ENCODE data around the gene PRKG1. TPM values are rescaled to one million over a fixed set of nuclear protein-coding genes. Genes with fewer than 3 reads are reported as not detected.

PRKG1 gene
- total and polyA plus RNA-seq, 2 of the 8 experiments (the other 6 are each of a cell fraction or from before 2014, with no cell fraction given) = 4.2 to 15.2 TPM

- TF ChIP-seq CHD7 (IDR thresholded peaks at IDR 0.05; ENCODE audit: insufficient replicate concordance, low read length) (peak; percentile 20), CHD1 (IDR thresholded peaks at IDR 0.05; ENCODE audit: low read depth, low read length) (no peak), TBP (IDR thresholded peaks at IDR 0.05; ENCODE audit: low read depth, low read length) (no peak; the same call in none of the 2 replicates), CBX8 (IDR thresholded peaks at IDR 0.05; ENCODE audit: borderline replicate concordance, low read depth, low read length) (no peak), JUN (IDR thresholded peaks at IDR 0.05; ENCODE audit: low read depth, low read length) (no peak), SIN3A (conservative IDR thresholded peaks at IDR 0.05 in 1 of 2, IDR thresholded peaks at IDR 0.05 in 1 of 2; ENCODE audit: low read depth in 1 of 2, low read length in 2 of 2) (peak; percentile 12 to 63; a peak in 2 of 4 replicates), YY1 (IDR thresholded peaks at IDR 0.05; ENCODE audit: low read depth, low read length) (peak; percentile 99), EZH2 (IDR thresholded peaks at IDR 0.05; ENCODE audit: low read depth, low read length, severe bottlenecking) (no peak), BCL11A (IDR thresholded peaks at IDR 0.05; ENCODE audit: low read depth in 2 of 2, low read length in 2 of 2) (no peak)
Measured at GRCh38 chr10:51699475-51700227, 625.4 kb downstream of the PRKG1 start, which contains the start of gene CSTF2T (continued).

Measured in H1 (cell line).